ENCODE data around the gene FREM2.

FREM2 gene

GRCh38 chr13:38850868-38851626 lies 164.2 kb downstream of the FREM2 start:
- no peak for TF ChIP-seq ZNF274 (IDR thresholded peaks at IDR 0.05; ENCODE audit: low read depth, low read length)
- no peak overlapping the region for H3K4me3 ChIP-seq (ENCODE audit: low read length)

DNA sequence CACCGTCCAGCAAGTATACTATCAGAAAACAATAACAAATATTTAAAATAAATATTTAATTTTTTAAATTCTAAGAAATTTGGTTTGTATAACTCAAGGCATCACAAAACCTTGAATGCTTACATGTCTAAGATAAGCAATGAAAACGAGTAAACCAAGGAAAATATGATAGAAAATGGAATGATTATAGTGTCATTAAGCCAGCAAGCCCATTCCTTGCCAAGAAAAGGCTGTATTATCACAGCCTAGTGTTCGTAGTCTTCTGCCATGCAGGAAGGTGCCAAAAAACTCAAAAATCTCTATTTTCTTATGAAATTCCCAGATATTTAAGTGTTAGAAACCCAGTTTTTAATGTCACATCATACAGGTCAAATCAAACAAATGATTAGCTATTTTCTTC lies 167.3 kb downstream of the FREM2 start:
- H3K4me3 ChIP-seq (ENCODE audit: low read length) = no peak overlapping the region
- no peak for TF ChIP-seq ZNF274 (IDR thresholded peaks at IDR 0.05; ENCODE audit: low read depth, low read length)

DNA sequence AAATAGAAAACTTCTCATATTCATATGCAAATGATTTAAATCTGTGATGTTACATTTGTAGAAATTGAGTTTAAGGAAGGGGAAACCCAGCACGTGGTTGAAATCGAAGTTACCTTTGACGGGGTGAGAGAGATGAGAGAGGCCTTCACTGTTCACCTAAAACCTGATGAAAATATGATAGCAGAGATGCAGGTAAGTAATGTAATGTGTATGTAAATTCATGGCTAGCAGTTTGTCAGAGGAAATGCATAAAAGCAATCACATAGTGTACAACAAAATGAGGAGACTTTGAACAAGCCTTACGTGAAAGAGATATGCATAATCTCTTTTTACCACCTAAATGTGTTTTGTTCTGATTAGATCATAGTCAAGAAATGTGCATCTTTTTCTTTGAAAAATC lies 169.2 kb downstream of the FREM2 start:
- no peak overlapping the region for H3K4me3 ChIP-seq (ENCODE audit: low read length)
- no peak for TF ChIP-seq ZNF274 (IDR thresholded peaks at IDR 0.05; ENCODE audit: low read depth, low read length)

GRCh38 chr13:38862443-38862842 lies 175.6 kb downstream of the FREM2 start:
- H3K4me3 ChIP-seq (ENCODE audit: low read length) = no peak overlapping the region
- no peak for TF ChIP-seq ZNF274 (IDR thresholded peaks at IDR 0.05; ENCODE audit: low read depth, low read length)

DNA sequence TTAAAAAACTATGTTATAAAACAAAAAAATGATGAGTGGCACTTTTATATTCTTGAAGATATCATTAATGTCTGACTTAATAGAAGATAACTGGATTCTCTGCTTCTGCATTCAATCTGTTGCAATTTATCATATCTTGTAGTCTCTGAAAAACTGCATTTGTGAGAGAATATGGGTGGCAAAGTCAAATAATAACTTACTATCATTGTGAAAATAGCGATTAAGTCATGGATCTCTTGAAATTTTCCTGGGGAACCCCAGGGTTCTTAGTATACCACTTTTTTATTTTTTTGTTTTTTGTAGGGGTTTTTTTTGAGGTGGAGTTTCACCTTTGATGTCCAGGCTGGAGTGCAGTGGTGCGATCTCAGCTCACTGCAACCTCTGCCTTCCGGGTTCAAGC lies 176.7 kb downstream of the FREM2 start:
- no peak for TF ChIP-seq ZNF274 (IDR thresholded peaks at IDR 0.05; ENCODE audit: low read depth, low read length)
- no peak overlapping the region for H3K4me3 ChIP-seq (ENCODE audit: low read length)

- no peak for TF ChIP-seq ZNF274 (IDR thresholded peaks at IDR 0.05; ENCODE audit: low read depth, low read length)
- H3K4me3 ChIP-seq (ENCODE audit: low read length) = no peak overlapping the region
These were observed 179.8 kb downstream of the FREM2 start for GRCh38 chr13:38866649-38867048.

GRCh38 chr13:38868399-38868798 lies 181.5 kb downstream of the FREM2 start:
- no peak for TF ChIP-seq ZNF274 (IDR thresholded peaks at IDR 0.05; ENCODE audit: low read depth, low read length)

DNA sequence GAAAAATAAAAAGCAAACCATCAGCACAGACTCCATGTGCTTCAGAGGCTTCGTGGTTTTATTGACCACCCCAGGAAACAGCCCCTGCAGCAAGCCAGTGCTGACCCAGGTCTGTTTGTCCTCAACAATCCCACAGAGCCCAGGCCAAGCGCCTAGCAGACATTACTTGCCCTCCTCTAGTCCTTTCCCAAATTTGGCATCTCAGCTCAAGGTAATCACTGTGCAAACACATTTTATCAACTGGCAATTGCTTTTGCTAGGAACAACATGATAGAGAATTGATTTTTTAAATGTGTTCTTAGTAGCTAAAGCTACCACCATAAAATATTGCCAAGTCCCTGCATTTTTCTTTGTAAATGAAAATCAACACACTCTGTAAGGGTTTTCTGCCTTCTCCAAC lies 182.0 kb downstream of the FREM2 start:
- TF ChIP-seq ZNF274 (IDR thresholded peaks at IDR 0.05; ENCODE audit: low read depth, low read length) = no peak

More at GRCh38 chr13:38868399-38868798, 181.5 kb downstream of the FREM2 start:
- H3K4me3 ChIP-seq (ENCODE audit: low read length) = no peak overlapping the region

GRCh38 chr13:38871275-38871674 lies 184.4 kb downstream of the FREM2 start:
- TF ChIP-seq ZNF274 (IDR thresholded peaks at IDR 0.05; ENCODE audit: low read depth, low read length) = no peak

More for the DNA sequence above, 182.0 kb downstream of the FREM2 start:
- H3K4me3 ChIP-seq (ENCODE audit: low read length) = no peak overlapping the region

GRCh38 chr13:38872693-38873092 lies 185.8 kb downstream of the FREM2 start:
- H3K4me3 ChIP-seq (ENCODE audit: low read length) = no peak overlapping the region
- no peak for TF ChIP-seq ZNF274 (IDR thresholded peaks at IDR 0.05; ENCODE audit: low read depth, low read length)

More at GRCh38 chr13:38871275-38871674, 184.4 kb downstream of the FREM2 start:
- H3K4me3 ChIP-seq (ENCODE audit: low read length) = no peak overlapping the region

DNA sequence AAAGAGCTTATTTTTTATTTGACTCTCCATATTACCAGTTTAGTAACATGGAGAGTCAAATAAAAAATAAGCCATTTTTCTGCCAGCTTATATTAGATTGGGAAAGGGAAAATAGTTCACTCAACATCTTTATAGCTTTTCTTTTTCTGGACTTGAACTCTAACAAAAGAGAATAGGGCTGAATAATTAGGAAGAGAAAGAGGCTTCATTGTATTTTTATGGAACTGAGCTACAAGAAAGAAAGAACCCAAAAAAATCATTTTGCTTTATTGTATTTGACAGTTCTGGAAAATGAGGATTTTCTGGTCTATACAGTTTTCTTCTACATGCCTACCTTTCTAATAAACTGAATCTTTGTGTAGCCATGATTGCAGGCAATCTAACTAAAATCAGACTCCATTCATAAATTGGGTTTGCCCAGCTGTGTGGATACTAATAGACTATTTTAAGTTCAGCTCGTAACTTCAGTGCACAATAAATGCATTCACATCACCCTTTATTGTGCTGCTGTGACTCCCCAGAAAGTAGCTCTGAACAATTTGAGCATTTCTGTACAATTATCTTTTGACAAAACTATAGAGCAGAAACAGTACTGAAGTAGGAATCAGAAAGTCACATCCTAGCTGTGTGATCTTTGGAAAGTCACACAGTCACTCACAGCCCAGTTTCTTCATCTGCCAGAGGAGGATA lies 188.5 kb downstream of the FREM2 start:
- no peak for TF ChIP-seq ZNF274 (IDR thresholded peaks at IDR 0.05; ENCODE audit: low read depth, low read length)
- no peak overlapping the region for H3K4me3 ChIP-seq (ENCODE audit: low read length)

DNA sequence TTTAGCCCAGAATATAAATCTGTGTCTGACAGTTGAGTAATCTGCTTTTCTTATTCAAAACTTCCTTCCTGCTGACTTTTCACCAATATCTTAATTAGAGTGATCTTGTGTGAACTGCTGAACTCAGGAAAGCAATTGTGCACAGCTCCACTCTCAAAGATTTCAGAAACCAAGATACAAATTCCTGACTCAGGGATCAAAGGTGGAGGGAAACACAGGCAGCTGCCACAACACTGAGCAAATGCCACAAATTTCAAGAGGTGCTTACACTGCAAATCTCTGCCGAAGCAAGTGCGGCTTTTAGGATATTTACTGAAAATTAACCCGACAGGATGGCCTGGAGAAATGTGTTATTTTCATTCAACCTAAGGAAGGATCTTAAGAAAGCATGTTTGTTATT lies 192.4 kb downstream of the FREM2 start:
- no peak overlapping the region for H3K4me3 ChIP-seq (ENCODE audit: low read length)
- TF ChIP-seq ZNF274 (IDR thresholded peaks at IDR 0.05; ENCODE audit: low read depth, low read length) = no peak

- no peak overlapping the region for H3K4me3 ChIP-seq (ENCODE audit: low read length)
- TF ChIP-seq ZNF274 (IDR thresholded peaks at IDR 0.05; ENCODE audit: low read depth, low read length) = no peak
These were observed 192.9 kb downstream of the FREM2 start for GRCh38 chr13:38879786-38880185.

- H3K4me3 ChIP-seq (ENCODE audit: low read length) = no peak overlapping the region
- no peak for TF ChIP-seq ZNF274 (IDR thresholded peaks at IDR 0.05; ENCODE audit: low read depth, low read length)
These were observed 193.5 kb downstream of the FREM2 start for GRCh38 chr13:38880397-38880796.

- H3K4me3 ChIP-seq (ENCODE audit: low read length) = no peak overlapping the region
- no peak for TF ChIP-seq ZNF274 (IDR thresholded peaks at IDR 0.05; ENCODE audit: low read depth, low read length)
These were observed 196.9 kb downstream of the FREM2 start for GRCh38 chr13:38883783-38884182.
